PC-3 (cell line): ENCODE measurements around the gene SLC7A10. TPM values are rescaled to one million over a fixed set of nuclear protein-coding genes. Genes with fewer than 3 reads are reported as not detected.

Source experiments
- ATAC-seq: fragments of 200-7000 bp; cut with Tn5 transposase; 2 replicates; pipeline ENCODE4 v1.9.1; 2020; ENCODE audit warnings: mild to moderate bottlenecking, moderate library complexity
- BruUV-seq: library from RNA; stranded (reverse); fragments of 400-500 nt; replicated peaks from 2 replicates; lab custom pipeline; 2021; lab: Mats Ljungman, UMichigan
- CTCF ChIA-PET: fragments of 300-600 bp; sonication (Branson Sonifier 250); formaldehyde crosslinking; loops from one replicate; lab custom pipeline; 2022; ENCODE audit warnings: antibody characterized with exemption; lab: Charles Lee
- POLR2A ChIA-PET: fragments of 300-600 bp; sonication (Branson Sonifier 250); formaldehyde crosslinking; loops from one replicate; lab custom pipeline; 2022; ENCODE audit warnings: antibody characterized with exemption; ENCODE audit not compliant: unreplicated experiment; lab: Charles Lee
- DNase-seq: peaks from one replicate; pipeline ENCODE4 v3.0.0-alpha.2; 2015
- H2AFZ ChIP-seq: fragments of 300-600 bp; sonication (generic); 2 replicates; pipeline ENCODE4 v1.6.0; 2016; ENCODE audit warnings: antibody characterized with exemption, low read length
- H3F3A ChIP-seq: fragments of 300-600 bp; sonication (generic); one replicate; pipeline ENCODE4 v1.6.0; 2017; ENCODE audit warnings: antibody characterized with exemption, low read length, control low read depth, mild to moderate bottlenecking; ENCODE audit not compliant: unreplicated experiment
- H3K27ac ChIP-seq: fragments of 300-600 bp; sonication (generic); 2 replicates; pipeline ENCODE4 v1.5.1; 2016; ENCODE audit warnings: mild to moderate bottlenecking, low read length
- H3K27me3 ChIP-seq: fragments of 300-600 bp; sonication (generic); 2 replicates; pipeline ENCODE4 v1.6.1; 2016; ENCODE audit warnings: low read length, mixed read lengths
- H3K36me3 ChIP-seq: fragments of 300-600 bp; sonication (generic); 2 replicates; pipeline ENCODE4 v1.6.1; 2016; ENCODE audit warnings: low read depth, mixed run types, low read length, mixed read lengths
- H3K4me1 ChIP-seq: fragments of 300-600 bp; sonication (generic); 2 replicates; pipeline ENCODE4 v1.5.1; 2016; ENCODE audit warnings: low read length; ENCODE audit not compliant: insufficient read depth
- H3K4me2 ChIP-seq: fragments of 300-600 bp; sonication (generic); 2 replicates; pipeline ENCODE4 v1.6.0; 2016; ENCODE audit warnings: low read length
- H3K4me3 ChIP-seq: fragments of 300-600 bp; sonication (generic); 2 replicates; pipeline ENCODE4 v1.5.1; 2016; ENCODE audit warnings: mild to moderate bottlenecking, low read length, mixed read lengths
- H3K79me2 ChIP-seq: fragments of 300-600 bp; sonication (generic); 2 replicates; pipeline ENCODE4 v1.6.1; 2017; ENCODE audit warnings: low read length, mixed read lengths
- H3K9ac ChIP-seq: fragments of 300-600 bp; sonication (generic); 2 replicates; pipeline ENCODE4 v1.6.0; 2016; ENCODE audit warnings: mild to moderate bottlenecking, low read length
- H3K9me2 ChIP-seq: fragments of 300-600 bp; sonication (generic); replicated peaks from 2 replicates; pipeline ENCODE4 v1.6.1; 2016; ENCODE audit warnings: mixed run types, low read length, mixed read lengths
- H3K9me3 ChIP-seq: fragments of 300-600 bp; sonication (generic); 2 replicates; pipeline ENCODE4 v1.6.1; 2016; ENCODE audit warnings: low read length, mixed read lengths
- H4K20me1 ChIP-seq: fragments of 300-600 bp; sonication (generic); 2 replicates; pipeline ENCODE4 v1.6.1; 2016; ENCODE audit warnings: low read length, mixed read lengths
- CTCF ChIP-seq: fragments of 300-600 bp; sonication (generic); conservative IDR thresholded peaks from 2 replicates; pipeline ENCODE4 v1.5.1; 2017; ENCODE audit warnings: antibody characterized with exemption, low read depth, mild to moderate bottlenecking, low read length
- EZH2 ChIP-seq: fragments of 300-600 bp; sonication (generic); IDR thresholded peaks from one replicate; pipeline ENCODE4 v1.6.1; 2017; ENCODE audit warnings: antibody characterized with exemption, mild to moderate bottlenecking, low read length; ENCODE audit not compliant: unreplicated experiment
- EZH2phosphoT487 ChIP-seq: fragments of 300-600 bp; sonication (generic); IDR thresholded peaks from 2 replicates; pipeline ENCODE4 v1.6.1; 2018; ENCODE audit warnings: mild to moderate bottlenecking, antibody characterized with exemption, low read length, borderline replicate concordance
- intact Hi-C: fragments of 100-400 bp; cut with micrococcal nuclease; formaldehyde crosslinking; loops from 2 replicates; pipeline ENCODE4 v1.9.0; 2023
- total RNA-seq: library from RNA; depleted of rRNA; stranded (reverse); fragments of >200 nt; gene quantifications from 2 replicates; pipeline ENCODE4 v1.2.3, GENCODE V29; 2014

The SLC7A10 gene
- total RNA-seq, 1 experiment from 2014 or later, result not detected

DNA sequence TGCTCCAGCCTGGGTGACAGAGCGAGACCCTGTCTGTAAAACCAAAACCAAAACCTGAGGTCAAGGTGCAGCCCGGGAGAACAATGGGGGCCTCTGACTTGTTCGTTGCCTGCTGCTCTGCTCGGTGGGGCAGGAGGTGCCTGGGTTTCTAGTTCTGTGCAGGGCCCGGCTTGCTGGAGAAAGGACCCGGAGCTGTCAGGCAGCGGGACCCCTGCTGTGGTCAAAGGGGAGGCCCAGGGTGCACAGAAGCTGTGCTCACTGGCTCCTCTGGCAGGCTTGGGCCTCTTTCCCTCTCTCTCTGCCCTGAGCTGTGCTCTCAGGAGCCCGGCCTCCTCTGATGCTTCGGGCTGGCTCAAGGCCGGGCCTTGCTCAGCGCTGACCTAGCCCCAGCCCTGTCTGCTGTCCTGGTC is 28.1 kb downstream of the SLC7A10 start:
- no peaks in the 10 kb centered on the region for H4K20me1 ChIP-seq
- ChIA-PET POLR2A (no interaction called here), CTCF (no interaction called here)
- no peak for DNase-seq
- H3K9ac ChIP-seq, result no peak overlapping the region
- no peaks in the 10 kb centered on the region for H3K36me3 ChIP-seq
- no peak overlapping the region for H2AFZ ChIP-seq
- no peak overlapping the region for H3K4me3 ChIP-seq
- H3K9me2 ChIP-seq, result no peaks in the 10 kb centered on the region
- no peaks in the 10 kb centered on the region for H3K4me1 ChIP-seq
- no peak overlapping the region for H3K4me2 ChIP-seq
- BruUV-seq, result no TSS peak
- intact Hi-C loops, result no loop called here
- H3K27me3 ChIP-seq, result no peaks in the 10 kb centered on the region
- no peaks in the 10 kb centered on the region for H3K9me3 ChIP-seq
- no peaks in the 10 kb centered on the region for H3F3A ChIP-seq
- H3K27ac ChIP-seq, result no peak overlapping the region
- TF ChIP-seq CTCF (no peak), EZH2phosphoT487 (no peak), EZH2 (no peak)
- H3K79me2 ChIP-seq, result no peaks in the 10 kb centered on the region
- ATAC-seq, result no peak

- H3K36me3 ChIP-seq, result no peaks in the 10 kb centered on the region
- H3K9me2 ChIP-seq, result no peaks in the 10 kb centered on the region
- no peaks in the 10 kb centered on the region for H3K4me1 ChIP-seq
- H3K27me3 ChIP-seq, result no peaks in the 10 kb centered on the region
- H3F3A ChIP-seq, result no peaks in the 10 kb centered on the region
- BruUV-seq, result no TSS peak
- TF ChIP-seq EZH2phosphoT487, result no peak
- no peak overlapping the region for H2AFZ ChIP-seq
- H3K79me2 ChIP-seq, result no peaks in the 10 kb centered on the region
- H3K4me3 ChIP-seq, result no peak overlapping the region
- no peak for DNase-seq
- no peak overlapping the region for H3K4me2 ChIP-seq
- ATAC-seq, result no peak
- CTCF ChIA-PET, result no interaction called here
- H4K20me1 ChIP-seq, result no peaks in the 10 kb centered on the region
- no peaks in the 10 kb centered on the region for H3K9me3 ChIP-seq
- H3K9ac ChIP-seq, result no peak overlapping the region
- intact Hi-C loops, result no loop called here
- no peak overlapping the region for H3K27ac ChIP-seq
- POLR2A ChIA-PET, result no interaction called here
Observed at GRCh38 chr19:33196446-33197193, 29.0 kb downstream of the SLC7A10 start.

GRCh38 chr19:33195645-33196347 is 29.9 kb downstream of the SLC7A10 start:
- peak overlapping the region; percentile 81; the same call in 1 of the 2 replicates for H2AFZ ChIP-seq
- no peak for DNase-seq
- CTCF ChIA-PET, result no interaction called here

More at GRCh38 chr19:33195645-33196347, 29.9 kb downstream of the SLC7A10 start:
- no peak overlapping the region for H3K9ac ChIP-seq
- intact Hi-C loops, result no loop called here
- H3K27ac ChIP-seq, result no peak overlapping the region
- peak overlapping the region; percentile 89 for H3K4me2 ChIP-seq
- no peaks in the 10 kb centered on the region for H3K4me1 ChIP-seq
- H3K79me2 ChIP-seq, result no peaks in the 10 kb centered on the region
- POLR2A ChIA-PET, result interaction anchor here (0.5 kb wide), 2 partner anchors 8 to 178 kb away, joined by 4 to 5 read pairs; no protein-coding TSS in a partner anchor
- H3K9me3 ChIP-seq, result no peaks in the 10 kb centered on the region
- H3K9me2 ChIP-seq, result no peaks in the 10 kb centered on the region
- H3K36me3 ChIP-seq, result no peaks in the 10 kb centered on the region
- H3K4me3 ChIP-seq, result peak overlapping the region; percentile 72
- no peaks in the 10 kb centered on the region for H3F3A ChIP-seq
- BruUV-seq, result no TSS peak
- no peak; the same call in 1 of the 2 replicates for ATAC-seq
- no peak for TF ChIP-seq CTCF
- no peak for TF ChIP-seq EZH2
- no peak for TF ChIP-seq EZH2phosphoT487
- H3K27me3 ChIP-seq, result no peaks in the 10 kb centered on the region
- H4K20me1 ChIP-seq, result no peaks in the 10 kb centered on the region
